OCI-M2 (cell line): Measurements from ENCODE around the gene IFT57.
"Not testable (repeated sequence)": the region's sequence is repeated elsewhere in the genome, so short reads cannot be mapped to it uniquely, and the experiment has no call there.

Experiments used
- DNase-seq: peaks from one replicate; lab custom pipeline; 2025; ENCODE audit not compliant: unreplicated experiment; lab: John Stamatoyannopoulos, UW

IFT57 gene

GRCh38 chr3:108221911-108222852 is at the start of gene IFT57:
IFT57 (minus strand) TSS chr3:108222424; CDS start chr3:108222322, 102 bp downstream.
- peak; percentile 88 for DNase-seq

GRCh38 chr3:108271626-108272025 is 49.4 kb upstream of the IFT57 start:
- DNase-seq, result no peak

GRCh38 chr3:108268235-108268634 is 46.0 kb upstream of the IFT57 start:
- DNase-seq, result not testable (repeated sequence)

- DNase-seq, result not testable (repeated sequence)
These were observed 42.5 kb upstream of the IFT57 start for GRCh38 chr3:108264534-108265298.

GRCh38 chr3:108255131-108255530 is 32.9 kb upstream of the IFT57 start:
- DNase-seq, result no peak

GRCh38 chr3:108251844-108252243 is 29.6 kb upstream of the IFT57 start:
- DNase-seq, result no peak

- no peak for DNase-seq
These were observed 29.0 kb upstream of the IFT57 start for GRCh38 chr3:108251265-108251664.

- DNase-seq, result no peak
These were observed 28.4 kb upstream of the IFT57 start for GRCh38 chr3:108250626-108251025.

GRCh38 chr3:108243243-108243642 is 21.0 kb upstream of the IFT57 start:
- no peak for DNase-seq

- DNase-seq, result no peak
These were observed 20.6 kb upstream of the IFT57 start for GRCh38 chr3:108242776-108243175.

- no peak for DNase-seq
These were observed 19.5 kb upstream of the IFT57 start for GRCh38 chr3:108241721-108242120.

GRCh38 chr3:108241146-108241545 is 18.9 kb upstream of the IFT57 start:
- DNase-seq, result no peak

GRCh38 chr3:108239082-108239481 is 16.9 kb upstream of the IFT57 start:
- no peak for DNase-seq

GRCh38 chr3:108235290-108235689 is 13.1 kb upstream of the IFT57 start:
- no peak for DNase-seq

GRCh38 chr3:108234387-108234957 is 12.2 kb upstream of the IFT57 start:
- DNase-seq, result no peak

- no peak for DNase-seq
These were observed 6.1 kb upstream of the IFT57 start for GRCh38 chr3:108228286-108228685.

- DNase-seq, result no peak
These were observed 4.9 kb upstream of the IFT57 start for GRCh38 chr3:108227131-108227530.

- no peak for DNase-seq
These were observed 3.0 kb upstream of the IFT57 start for GRCh38 chr3:108225221-108225620.

- DNase-seq, result no peak
These were observed 1.7 kb upstream of the IFT57 start for GRCh38 chr3:108223928-108224327.

- DNase-seq, result no peak
These were observed 785 bp upstream of the IFT57 start for GRCh38 chr3:108222853-108223565.

- DNase-seq, result no peak
These were observed 831 bp downstream of the IFT57 start for GRCh38 chr3:108221393-108221792.
